ENCODE results near the gene UTF1.
A peak's percentile ranks its signal among the peaks of the same experiment; 100 is the strongest.

DNA sequence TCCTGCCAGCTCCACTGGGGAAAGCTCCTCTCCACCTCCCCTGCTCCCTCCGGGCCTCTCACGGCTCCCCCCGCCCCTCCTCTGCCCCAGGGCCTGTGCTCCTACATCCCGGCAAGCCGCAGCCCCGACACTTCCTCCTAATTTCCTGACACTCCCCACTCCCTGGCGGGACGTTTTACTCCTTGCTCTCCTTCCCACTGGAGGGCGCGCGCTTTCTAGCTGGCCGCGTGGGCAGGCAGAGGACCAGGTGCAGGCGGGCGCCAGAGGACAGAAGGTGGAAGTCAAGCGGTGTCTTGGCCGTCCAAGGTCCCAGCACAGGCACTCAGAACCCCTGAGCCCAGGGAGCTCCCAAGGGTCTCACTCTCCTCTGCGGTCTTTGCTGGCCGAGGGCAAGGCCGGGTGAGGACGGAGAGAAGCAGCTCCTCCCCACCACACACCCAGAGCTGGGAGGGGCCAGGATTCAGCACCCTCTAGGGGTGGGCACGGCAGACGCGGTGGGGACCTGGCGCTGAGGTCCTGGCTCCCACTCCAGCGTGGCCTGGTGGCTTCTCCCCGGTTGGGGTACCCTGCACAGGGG, 27.6 kb downstream of the UTF1 start:
- TF ChIP-seq, protein P1, sequence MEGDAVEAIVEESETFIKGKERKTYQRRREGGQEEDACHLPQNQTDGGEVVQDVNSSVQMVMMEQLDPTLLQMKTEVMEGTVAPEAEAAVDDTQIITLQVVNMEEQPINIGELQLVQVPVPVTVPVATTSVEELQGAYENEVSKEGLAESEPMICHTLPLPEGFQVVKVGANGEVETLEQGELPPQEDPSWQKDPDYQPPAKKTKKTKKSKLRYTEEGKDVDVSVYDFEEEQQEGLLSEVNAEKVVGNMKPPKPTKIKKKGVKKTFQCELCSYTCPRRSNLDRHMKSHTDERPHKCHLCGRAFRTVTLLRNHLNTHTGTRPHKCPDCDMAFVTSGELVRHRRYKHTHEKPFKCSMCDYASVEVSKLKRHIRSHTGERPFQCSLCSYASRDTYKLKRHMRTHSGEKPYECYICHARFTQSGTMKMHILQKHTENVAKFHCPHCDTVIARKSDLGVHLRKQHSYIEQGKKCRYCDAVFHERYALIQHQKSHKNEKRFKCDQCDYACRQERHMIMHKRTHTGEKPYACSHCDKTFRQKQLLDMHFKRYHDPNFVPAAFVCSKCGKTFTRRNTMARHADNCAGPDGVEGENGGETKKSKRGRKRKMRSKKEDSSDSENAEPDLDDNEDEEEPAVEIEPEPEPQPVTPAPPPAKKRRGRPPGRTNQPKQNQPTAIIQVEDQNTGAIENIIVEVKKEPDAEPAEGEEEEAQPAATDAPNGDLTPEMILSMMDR (IDR thresholded peaks at IDR 0.05), result peak in 10 of 12 donors; percentile 10 to 46 (median 28)
- no peak for TF ChIP-seq POLR2A (IDR thresholded peaks at IDR 0.05)
